H1 (cell line): ENCODE results near the gene GEMIN2. TPM values are rescaled to one million over a fixed set of nuclear protein-coding genes. Genes with fewer than 3 reads are reported as not detected.
"Not testable (repeated sequence)": the region's sequence is repeated elsewhere in the genome, so short reads cannot be mapped to it uniquely, and the experiment has no call there.

Source experiments
- CTCF ChIA-PET: fragments of 300-600 bp; sonication (Branson Sonifier 250); formaldehyde crosslinking; loops from one replicate; lab custom pipeline; 2021; ENCODE audit not compliant: partially characterized antibody; lab: Charles Lee
- POLR2A ChIA-PET: fragments of 300-600 bp; sonication (Branson Sonifier 250); formaldehyde crosslinking; loops from one replicate; lab custom pipeline; 2021; ENCODE audit warnings: inconsistent platforms; ENCODE audit not compliant: partially characterized antibody; lab: Charles Lee
- DNase-seq, 2 experiments: peaks; one replicate each; pipeline versions ENCODE4 v3.0.0 to v3.0.0-alpha.2; 2010 to 2022; ENCODE audit warnings: low spot score in 2 of 2, low read depth in 1 of 2, mixed read lengths in 1 of 2
- FAIRE-seq: peaks from 2 replicates; lab custom pipeline; 2011; peaks lifted over from hg19 to GRCh38; lab: Jason Lieb, UNC
- H2AFZ ChIP-seq: 2 replicates; pipeline ENCODE4 v1.8.1; 2012; ENCODE audit warnings: low read length, inconsistent platforms
- H2AK5ac ChIP-seq: 2 replicates; pipeline ENCODE4 v1.6.1; 2013; ENCODE audit warnings: low read depth, low read length
- H2BK120ac ChIP-seq: replicated peaks from 2 replicates; pipeline ENCODE3; 2013; ENCODE audit warnings: low read depth, low read length, inconsistent platforms
- H2BK12ac ChIP-seq: 2 replicates; pipeline ENCODE4 v1.6.1; 2013; ENCODE audit warnings: low read depth, low read length
- H2BK15ac ChIP-seq: 2 replicates; pipeline ENCODE4 v1.6.1; 2013; ENCODE audit warnings: low read length
- H2BK20ac ChIP-seq: 2 replicates; pipeline ENCODE4 v1.6.1; 2013; ENCODE audit warnings: low read length
- H2BK5ac ChIP-seq: 2 replicates; pipeline ENCODE4 v1.6.1; 2013; ENCODE audit warnings: low read depth, low read length
- H3K14ac ChIP-seq: 2 replicates; pipeline ENCODE4 v1.6.1; 2013; ENCODE audit warnings: inconsistent platforms; ENCODE audit not compliant: insufficient read length
- H3K18ac ChIP-seq: 2 replicates; pipeline ENCODE4 v1.6.1; 2013; ENCODE audit warnings: low read length; ENCODE audit errors: extremely low read depth
- H3K23ac ChIP-seq: 2 replicates; pipeline ENCODE4 v1.6.1; 2013; ENCODE audit warnings: inconsistent platforms; ENCODE audit not compliant: insufficient read length
- H3K23me2 ChIP-seq: 2 replicates; pipeline ENCODE4 v1.6.1; 2013; ENCODE audit warnings: low read depth, low read length
- H3K27ac ChIP-seq: 2 replicates; pipeline ENCODE4 v1.6.1; 2011; ENCODE audit warnings: low read depth, low read length, inconsistent platforms
- H3K27me3 ChIP-seq, 4 experiments: replicated peaks in 1 of 4; 1 replicate in 1 of 4; 2 replicates in 3 of 4; pipeline versions ENCODE4 v1.6.1 to v1.8.1; 2011 to 2013; ENCODE audit warnings: low read length in 3 of 4, mild to moderate bottlenecking in 3 of 4, inconsistent platforms in 2 of 4, mixed read lengths in 2 of 4, moderate library complexity in 1 of 4; ENCODE audit not compliant: control insufficient read depth in 3 of 4, insufficient read depth in 3 of 4; ENCODE audit errors: extremely low read depth in 1 of 4
- H3K36me3 ChIP-seq, 4 experiments: 2 replicates each; pipeline versions ENCODE4 v1.6.1 to v1.8.1; 2011 to 2013; ENCODE audit warnings: mild to moderate bottlenecking in 4 of 4, low read length in 3 of 4, moderate library complexity in 2 of 4, control low read depth in 1 of 4, inconsistent platforms in 1 of 4; ENCODE audit not compliant: insufficient read depth in 4 of 4, control insufficient read depth in 2 of 4
- H3K4ac ChIP-seq: replicated peaks from 2 replicates; pipeline ENCODE3; 2013; ENCODE audit warnings: low read length, low read depth, mixed read lengths, inconsistent platforms; ENCODE audit not compliant: insufficient read length
- H3K4me1 ChIP-seq, 4 experiments: replicated peaks in 1 of 4; 1 replicate in 1 of 4; 2 replicates in 3 of 4; pipeline versions ENCODE4 v1.6.1 to v1.8.1; 2011 to 2013; ENCODE audit warnings: low read length in 3 of 4, inconsistent platforms in 2 of 4, mixed read lengths in 1 of 4; ENCODE audit not compliant: insufficient read depth in 4 of 4, control insufficient read depth in 3 of 4
- H3K4me2 ChIP-seq, 2 experiments: 2 replicates each; pipeline versions ENCODE4 v1.6.1 to v1.8.1; 2011 to 2013; ENCODE audit warnings: low read depth in 2 of 2, low read length in 2 of 2, control low read depth in 1 of 2, inconsistent platforms in 1 of 2, mild to moderate bottlenecking in 1 of 2; ENCODE audit not compliant: insufficient read depth in 1 of 2
- H3K4me3 ChIP-seq, 4 experiments: fragments of 200-600, 300-600 bp in 1 of 4; sonication (generic), shearing (Covaris generic), sonication (Bioruptor Twin) in 1 of 4; 2 replicates each; pipeline versions ENCODE4 v1.5.1 to v1.8.1; 2011 to 2016; ENCODE audit warnings: low read length in 4 of 4, low read depth in 3 of 4, control low read depth in 2 of 4, inconsistent platforms in 2 of 4, mild to moderate bottlenecking in 2 of 4, mixed read lengths in 1 of 4, moderate library complexity in 1 of 4; ENCODE audit not compliant: insufficient read depth in 2 of 4; ENCODE audit errors: extremely low read depth in 1 of 4
- H3K56ac ChIP-seq: replicated peaks from 2 replicates; pipeline ENCODE3; 2013; ENCODE audit warnings: low read depth, mild to moderate bottlenecking, mixed read lengths, low read length, inconsistent platforms; ENCODE audit not compliant: insufficient read length
- H3K79me1 ChIP-seq: 2 replicates; pipeline ENCODE4 v1.6.1; 2013; ENCODE audit warnings: low read depth, low read length, control low read depth
- H3K79me2 ChIP-seq, 2 experiments: 2 replicates each; pipeline versions ENCODE4 v1.6.1 to v1.8.1; 2012 to 2013; ENCODE audit warnings: low read length in 2 of 2, mild to moderate bottlenecking in 2 of 2, inconsistent platforms in 1 of 2; ENCODE audit not compliant: insufficient read depth in 2 of 2, control insufficient read depth in 1 of 2
- H3K9ac ChIP-seq, 4 experiments: replicated peaks in 1 of 4; 1 replicate in 1 of 4; 2 replicates in 3 of 4; pipeline versions ENCODE4 v1.6.1 to v1.8.1; 2011 to 2013; ENCODE audit warnings: low read depth in 3 of 4, low read length in 3 of 4, control low read depth in 2 of 4, mild to moderate bottlenecking in 2 of 4, moderate library complexity in 2 of 4, inconsistent platforms in 1 of 4; ENCODE audit errors: extremely low read depth in 1 of 4
- H3K9me3 ChIP-seq, 2 experiments: 2 replicates each; pipeline versions ENCODE4 v1.6.1 to v1.8.1; 2012 to 2013; ENCODE audit warnings: mild to moderate bottlenecking in 2 of 2, moderate library complexity in 2 of 2, control low read depth in 1 of 2, inconsistent platforms in 1 of 2, low read depth in 1 of 2, low read length in 1 of 2, mixed read lengths in 1 of 2; ENCODE audit not compliant: insufficient read depth in 2 of 2
- H4K20me1 ChIP-seq, 2 experiments: replicated peaks in 1 of 2; 2 replicates each; pipeline versions ENCODE3 to v1.8.1; 2011 to 2013; ENCODE audit warnings: inconsistent platforms in 2 of 2, low read length in 2 of 2, mild to moderate bottlenecking in 1 of 2; ENCODE audit not compliant: insufficient read depth in 2 of 2, control insufficient read depth in 1 of 2
- H4K5ac ChIP-seq: 2 replicates; pipeline ENCODE4 v1.6.1; 2013; ENCODE audit warnings: low read length, low read depth, mixed read lengths, inconsistent platforms; ENCODE audit not compliant: insufficient read length
- H4K8ac ChIP-seq: 2 replicates; pipeline ENCODE4 v1.8.0; 2013; ENCODE audit warnings: mild to moderate bottlenecking, moderate library complexity, low read length, inconsistent platforms; ENCODE audit not compliant: insufficient read depth; ENCODE audit errors: extremely low read depth
- H4K91ac ChIP-seq: replicated peaks from 2 replicates; pipeline ENCODE3; 2013; ENCODE audit warnings: low read length, mixed read lengths, inconsistent platforms; ENCODE audit not compliant: insufficient read length
- WGBS, 2 experiments: shearing (Covaris generic) in 1 of 2; methylation state at CpG; one replicate each; pipeline versions ENCODE4 v1.1.6 to v1.1.7; 2013 to 2015; ENCODE audit warnings: low lambda C conversion rate in 2 of 2, mixed read lengths in 2 of 2, inconsistent platforms in 1 of 2, low coverage in 1 of 2, missing lambda C conversion rate in 1 of 2; ENCODE audit not compliant: insufficient replicate concordance in 2 of 2, insufficient coverage in 1 of 2, insufficient read length in 1 of 2; ENCODE audit errors: extremely low coverage in 1 of 2, missing lambda C conversion rate in 1 of 2; 5-methylcytosine and 5-hydroxymethylcytosine counted together
- polyA plus RNA-seq, 7 experiments: library from polyadenylated mRNA; depleted of rRNA in 3 of 7; stranded (reverse) in 5 of 7; unstranded in 2 of 7; fragments of >200 nt in 5 of 7; fragments of 200-250 nt in 2 of 7; gene quantifications; 1 replicate in 5 of 7; 2 replicates in 1 of 7; 4 replicates in 1 of 7; pipeline versions ENCODE4 v1.2.1 to v1.2.3, GENCODE V29; 2011 to 2013; ENCODE audit warnings: missing spikeins in 2 of 7, mixed read lengths in 2 of 7
- total RNA-seq: library from RNA; stranded (reverse); fragmentation: NEBNext Ultra II Directional; extraction: Animal tissue kit (Norgen Biotek cat#: 25700); gene quantifications from 2 replicates; pipeline ENCODE4 v1.2.1, GENCODE V29; 2021

The GEMIN2 gene
- total and polyA plus RNA-seq, 2 of the 8 experiments (the other 6 are each of a cell fraction or from before 2014, with no cell fraction given) = 29.1 to 30.8 TPM

DNA sequence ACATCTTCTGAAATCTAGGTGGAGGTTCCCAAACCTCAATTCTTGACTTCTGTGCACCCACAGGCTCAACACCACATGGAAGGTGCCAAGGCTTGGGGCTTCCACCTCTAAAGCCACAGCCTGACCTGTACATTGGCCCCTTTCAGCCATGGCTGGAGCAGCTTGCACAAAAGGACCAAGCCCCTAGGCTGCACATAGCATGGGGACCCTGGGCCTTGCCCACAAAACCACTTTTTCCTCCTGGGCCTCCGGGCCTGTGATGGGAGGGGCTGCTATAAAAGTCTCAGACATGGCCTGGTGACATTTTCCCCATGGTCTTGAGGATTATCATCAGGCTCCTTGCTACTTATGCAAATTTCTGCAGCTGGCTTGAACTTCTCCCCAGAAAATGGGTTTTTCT, 27.5 kb downstream of the GEMIN2 start:
- H2AK5ac ChIP-seq, H4K91ac ChIP-seq, H3K56ac ChIP-seq, H3K9ac ChIP-seq, FAIRE-seq, H2BK20ac ChIP-seq, H3K14ac ChIP-seq, H2BK12ac ChIP-seq, H3K18ac ChIP-seq, H4K20me1 ChIP-seq, H3K79me1 ChIP-seq, H3K23me2 ChIP-seq, H2BK120ac ChIP-seq, H3K23ac ChIP-seq, H2AFZ ChIP-seq, H3K79me2 ChIP-seq, H3K4me2 ChIP-seq, H3K4me1 ChIP-seq, H4K8ac ChIP-seq, H3K27me3 ChIP-seq, H3K4me3 ChIP-seq, H2BK15ac ChIP-seq, H3K27ac ChIP-seq, H3K4ac ChIP-seq, H4K5ac ChIP-seq, CTCF ChIA-PET, H2BK5ac ChIP-seq, DNase-seq: not testable (repeated sequence)
- POLR2A ChIA-PET = interaction anchor here (0.6 to 1.8 kb wide), 2 partner anchors 9 to 640 kb away, joined by 4 read pairs; no protein-coding TSS in a partner anchor
- peaks cover 0 to 16% (median 8%) of the 10 kb centered on the region in 4 experiments; a peak in 3 of 8 replicates for H3K36me3 ChIP-seq
- 100% methylated on average over 1 of the region's 1 CpG; no CpG with 5 or more reads in 1 of the 2 experiments for WGBS, 2 experiments
- H3K9me3 ChIP-seq = peaks cover 12% of the 10 kb centered on the region in 2 experiments

DNA sequence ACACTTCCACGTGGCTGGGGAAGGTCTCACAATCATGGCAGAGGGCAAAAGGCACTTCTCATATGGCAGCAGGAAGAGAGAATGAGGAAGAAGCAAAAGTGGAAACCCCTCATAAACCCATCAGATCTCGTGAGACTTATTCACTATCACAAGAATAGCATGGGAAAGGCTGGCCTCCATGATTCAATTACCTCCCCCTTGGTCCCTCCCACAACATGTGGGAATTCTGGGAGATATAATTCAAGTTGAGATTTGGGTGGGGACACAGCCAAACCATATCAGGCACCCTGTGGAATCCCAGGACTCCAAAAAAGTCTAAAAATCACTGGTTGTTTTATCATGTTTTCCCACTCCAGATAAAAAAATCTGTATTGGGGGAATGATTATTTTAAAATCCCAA, 29.1 kb downstream of the GEMIN2 start:
- FAIRE-seq, H3K18ac ChIP-seq, H3K27ac ChIP-seq, H3K23me2 ChIP-seq, H3K4me3 ChIP-seq, H3K4ac ChIP-seq, H4K91ac ChIP-seq, H4K8ac ChIP-seq, H2BK20ac ChIP-seq, H3K14ac ChIP-seq, H2AFZ ChIP-seq, H2BK15ac ChIP-seq, H2BK12ac ChIP-seq, H3K23ac ChIP-seq, H3K4me2 ChIP-seq, H3K4me1 ChIP-seq, H3K36me3 ChIP-seq, H4K5ac ChIP-seq, H2BK120ac ChIP-seq, H4K20me1 ChIP-seq, H3K9ac ChIP-seq, H2AK5ac ChIP-seq, H3K79me2 ChIP-seq, POLR2A ChIA-PET, H3K27me3 ChIP-seq, CTCF ChIA-PET, H2BK5ac ChIP-seq, H3K56ac ChIP-seq, H3K79me1 ChIP-seq: not testable (repeated sequence)
- H3K9me3 ChIP-seq = peaks cover 12% of the 10 kb centered on the region in 2 experiments
- 78% methylated on average over 2 of the region's 2 CpGs; no CpG with 5 or more reads in 1 of the 2 experiments for WGBS, 2 experiments
- peak in 1 of 2 experiments; percentile 4 for DNase-seq
